Vagina (tissue), 2 donors: ENCODE data around the gene TBC1D16. TPM values are rescaled to one million over a fixed set of nuclear protein-coding genes. Genes with fewer than 3 reads are reported as not detected.

Experiments
- DNase-seq, 2 donors: peaks; one replicate each; pipeline ENCODE4 v3.0.0-alpha.2; 2017; ENCODE audit errors: extremely low spot score in 2 of 2
- H3K27ac ChIP-seq: fragments of 200-600 bp; sonication (generic); one replicate; pipeline ENCODE4 v1.5.1; 2019
- H3K27me3 ChIP-seq: fragments of 200-600 bp; sonication (generic); one replicate; pipeline ENCODE4 v1.5.1; 2019
- H3K36me3 ChIP-seq, 2 donors: fragments of 200-600 bp; sonication (generic); one replicate each; pipeline ENCODE4 v1.5.1; 2017 to 2019
- H3K4me1 ChIP-seq: fragments of 200-600 bp; sonication (generic); one replicate; pipeline ENCODE4 v1.5.1; 2019
- H3K4me3 ChIP-seq, 2 donors: fragments of 200-600 bp; sonication (generic); 1 replicate in 1 of 2; 2 replicates in 1 of 2; pipeline ENCODE4 v1.5.1; 2016 to 2019
- H3K9me3 ChIP-seq: fragments of 200-600 bp; sonication (generic); one replicate; pipeline ENCODE4 v1.5.1; 2019
- CTCF ChIP-seq, 3 experiments: fragments of 450-650 bp in 2 of 3; fragments of 200-600 bp in 1 of 3; sonication (generic) in 1 of 3; IDR thresholded peaks; one replicate each; pipeline ENCODE4 v1.5.1; 2017 to 2019; ENCODE audit warnings: antibody characterized with exemption in 3 of 3, mild to moderate bottlenecking in 2 of 3, moderate library complexity in 2 of 3
- POLR2A ChIP-seq, 2 donors: fragments of 450-650 bp; IDR thresholded peaks; one replicate each; pipeline ENCODE4 v1.6.1; 2017; ENCODE audit warnings: antibody characterized with exemption in 2 of 2, mild to moderate bottlenecking in 2 of 2, moderate library complexity in 2 of 2
- POLR2AphosphoS5 ChIP-seq, 2 donors: sonication (generic); formaldehyde crosslinking; IDR thresholded peaks; one replicate each; pipeline ENCODE4 v1.9.0; 2017; ENCODE audit warnings: antibody characterized with exemption in 2 of 2, mild to moderate bottlenecking in 2 of 2, low read depth in 1 of 2; ENCODE audit not compliant: insufficient read depth in 1 of 2
- intact Hi-C: fragments of 100-400 bp; cut with DNase I; formaldehyde crosslinking; loops from one replicate; pipeline ENCODE4 v1.15.1; 2023
- total RNA-seq: library from RNA; depleted of rRNA; stranded (reverse); fragments of >200 nt; gene quantifications from one replicate; pipeline ENCODE4 v1.2.3, GENCODE V29; 2016

The TBC1D16 gene
- total RNA-seq, 1 donor from 2014 or later: 18.2 TPM

DNA sequence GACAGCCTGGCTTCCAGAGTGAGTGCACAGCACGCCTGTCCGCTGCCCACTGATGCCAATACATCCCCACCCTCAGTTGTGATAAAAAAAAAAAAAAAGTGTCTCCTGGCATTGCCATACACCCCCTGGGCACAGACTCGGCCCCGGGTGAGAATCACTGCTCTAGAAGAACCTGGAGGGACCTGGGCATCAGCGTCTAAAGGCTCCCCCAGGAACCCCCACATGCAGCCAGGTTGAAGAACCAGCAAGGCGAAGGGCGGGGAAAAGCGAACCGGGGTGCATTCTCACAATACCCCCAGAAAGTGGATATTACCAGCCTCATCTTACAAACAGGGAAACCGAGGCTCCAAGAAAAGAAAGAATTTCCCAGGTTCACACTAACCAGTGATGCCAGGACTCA is 27.7 kb downstream of the TBC1D16 start:
- DNase-seq: no peak
- Histone ChIP-seq H3K9me3 (no peaks in the 10 kb centered on the region), H3K27me3 (no peaks in the 10 kb centered on the region), H3K4me3 (no peak overlapping the region), H3K4me1 (peaks cover 11% of the 10 kb centered on the region), H3K27ac (no peak overlapping the region), H3K36me3 (peaks cover 0 to 11% of the 10 kb centered on the region in 2 donors)
- no peak for TF ChIP-seq POLR2AphosphoS5 (IDR thresholded peaks at IDR 0.05; ENCODE audit: insufficient read depth in 1 of 2, low read depth in 1 of 2)
- no peak for TF ChIP-seq POLR2A (IDR thresholded peaks at IDR 0.05)
- TF ChIP-seq CTCF (IDR thresholded peaks at IDR 0.05): no peak
- intact Hi-C loops: loop anchor here (2.0 to 10.0 kb wide), 2 partner anchors 25 to 77 kb away; no protein-coding TSS in a partner anchor

DNA sequence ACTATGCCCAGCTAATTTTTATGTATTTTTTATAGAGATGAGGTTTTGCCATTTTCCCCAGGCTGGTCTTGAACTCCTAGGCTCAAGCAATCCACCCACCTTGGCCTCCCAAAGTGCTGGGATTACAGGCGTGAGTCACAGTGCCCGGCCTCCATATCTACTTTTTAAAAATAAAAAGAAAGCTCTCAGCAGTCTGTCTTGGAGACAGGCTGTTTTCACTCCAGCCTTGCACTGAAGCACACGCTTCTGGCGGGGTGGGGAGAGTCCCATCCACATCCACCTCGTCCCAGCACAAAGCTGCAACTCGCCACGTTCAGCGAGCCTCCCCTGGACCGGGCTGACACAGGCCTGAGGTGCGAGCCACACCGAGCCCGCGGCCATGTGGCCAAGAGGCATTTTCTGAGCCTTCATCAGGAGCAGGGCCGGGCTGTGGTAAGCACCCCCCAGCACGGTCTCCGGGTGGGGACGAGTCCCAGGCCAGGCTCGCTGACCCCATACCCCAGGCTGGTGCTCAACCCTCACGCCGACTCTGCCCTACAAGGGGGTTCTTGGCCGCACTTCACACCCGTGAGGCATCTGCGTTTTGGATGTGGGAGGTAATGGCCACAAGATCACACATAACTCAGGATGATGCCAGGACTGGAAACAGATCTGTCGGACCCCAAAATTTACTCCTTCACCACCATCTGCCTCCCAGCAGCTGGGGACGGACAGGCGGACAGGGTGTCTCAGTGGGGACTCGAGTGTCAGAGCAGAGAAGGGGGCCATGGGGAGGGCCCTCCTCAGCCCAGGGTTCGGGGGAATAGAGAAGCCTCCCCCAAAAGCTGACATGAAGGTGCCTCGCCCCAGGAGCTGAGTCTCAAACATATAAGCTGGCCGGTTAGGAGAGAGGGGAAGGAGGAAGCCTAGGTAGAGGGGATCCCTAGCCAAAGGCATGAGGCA is 28.6 kb downstream of the TBC1D16 start:
- intact Hi-C loops: loop anchor here (10.0 kb wide), 1 partner anchor 78 kb away; no protein-coding TSS in a partner anchor
- Histone ChIP-seq H3K27ac (no peak overlapping the region), H3K4me3 (no peak overlapping the region), H3K4me1 (peaks cover 11% of the 10 kb centered on the region), H3K27me3 (no peaks in the 10 kb centered on the region), H3K36me3 (peaks cover 0 to 8% of the 10 kb centered on the region in 2 donors), H3K9me3 (no peaks in the 10 kb centered on the region)
- no peak for TF ChIP-seq POLR2AphosphoS5 (IDR thresholded peaks at IDR 0.05; ENCODE audit: insufficient read depth in 1 of 2, low read depth in 1 of 2)
- no peak for TF ChIP-seq POLR2A (IDR thresholded peaks at IDR 0.05)
- no peak for TF ChIP-seq CTCF (IDR thresholded peaks at IDR 0.05)
- DNase-seq: no peak

DNA sequence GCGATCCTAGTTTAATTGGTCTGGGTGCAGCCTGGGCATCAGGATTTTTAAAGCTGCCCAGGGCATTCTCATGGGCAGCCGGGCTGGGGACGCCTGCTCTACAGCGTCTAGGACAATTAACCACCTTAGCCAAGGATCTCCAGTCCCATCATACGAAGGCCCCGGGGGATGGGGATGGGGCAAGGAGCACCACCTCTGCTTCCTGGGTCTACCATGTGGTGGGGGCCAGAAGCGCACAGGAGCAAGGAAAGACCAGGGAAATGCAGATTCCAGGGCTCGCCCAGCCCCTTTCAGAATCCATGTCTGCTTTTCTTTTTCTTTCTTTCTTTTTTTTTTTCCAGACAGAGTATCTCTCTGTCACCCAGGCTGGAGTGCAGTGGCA is 29.3 kb downstream of the TBC1D16 start:
- Histone ChIP-seq H3K27ac (no peak overlapping the region), H3K9me3 (no peaks in the 10 kb centered on the region), H3K4me1 (peaks cover 11% of the 10 kb centered on the region), H3K4me3 (no peak overlapping the region), H3K36me3 (peaks cover 0 to 8% of the 10 kb centered on the region in 2 donors), H3K27me3 (no peaks in the 10 kb centered on the region)
- intact Hi-C loops: loop anchor here (10.0 kb wide), 1 partner anchor 78 kb away; no protein-coding TSS in a partner anchor
- TF ChIP-seq CTCF (IDR thresholded peaks at IDR 0.05) (no peak), POLR2A (IDR thresholded peaks at IDR 0.05) (no peak), POLR2AphosphoS5 (IDR thresholded peaks at IDR 0.05; ENCODE audit: insufficient read depth in 1 of 2, low read depth in 1 of 2) (no peak)
- DNase-seq: no peak

- Histone ChIP-seq H3K4me3 (peak overlapping the region in 1 of 2 donors; percentile 8), H3K9me3 (no peaks in the 10 kb centered on the region), H3K36me3 (peaks cover 0 to 8% of the 10 kb centered on the region in 2 donors), H3K27ac (no peak overlapping the region), H3K27me3 (no peaks in the 10 kb centered on the region), H3K4me1 (peaks cover 11% of the 10 kb centered on the region)
- peak; percentile 87 to 91 (median 89) for TF ChIP-seq CTCF (IDR thresholded peaks at IDR 0.05)
- no peak for TF ChIP-seq POLR2A (IDR thresholded peaks at IDR 0.05)
- DNase-seq: no peak
- intact Hi-C loops: loop anchor here (10.0 kb wide), 1 partner anchor 79 kb away; no protein-coding TSS in a partner anchor
Observed at GRCh38 chr17:80005360-80006338, 30.0 kb downstream of the TBC1D16 start.
